Esophagus squamous epithelium (tissue), 4 donors: Measurements from ENCODE around the gene LRP1B.

ENCODE experiments used
- POLR2A ChIP-seq, 4 donors: fragments of 450-650 bp; IDR thresholded peaks; one replicate each; pipeline ENCODE4 v1.6.1; 2017; ENCODE audit warnings: antibody characterized with exemption in 4 of 4, mild to moderate bottlenecking in 4 of 4, moderate library complexity in 3 of 4
- TF ChIP-seq, protein P1 (sequence below), 6 experiments: fragments of 450-650 bp in 4 of 6; fragments of 200-600 bp in 2 of 6; sonication (generic) in 2 of 6; IDR thresholded peaks; one replicate each; pipeline ENCODE4 v1.5.1; 2016 to 2019; ENCODE audit warnings: antibody characterized with exemption in 6 of 6, mild to moderate bottlenecking in 4 of 6, moderate library complexity in 4 of 6

DNA sequence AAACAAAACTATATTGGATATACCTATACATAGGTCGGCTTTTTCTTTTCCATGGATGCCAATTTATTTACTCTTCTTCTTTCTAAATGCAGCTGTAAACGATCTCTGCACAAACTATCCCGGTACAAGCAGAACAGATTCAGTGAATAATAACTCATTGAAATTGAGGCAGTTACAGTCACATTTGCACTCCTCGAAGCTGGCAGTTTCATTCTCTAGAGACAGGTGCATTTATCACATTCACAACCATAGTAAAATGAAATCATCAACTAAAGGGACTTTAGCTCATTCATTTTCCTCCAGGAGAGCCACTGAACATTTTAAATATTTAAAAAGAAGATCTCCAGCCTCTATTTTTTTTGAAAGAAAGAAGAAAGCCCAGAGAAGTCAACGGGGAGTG lies 551.7 kb downstream of the LRP1B start:
- TF ChIP-seq, protein P1, sequence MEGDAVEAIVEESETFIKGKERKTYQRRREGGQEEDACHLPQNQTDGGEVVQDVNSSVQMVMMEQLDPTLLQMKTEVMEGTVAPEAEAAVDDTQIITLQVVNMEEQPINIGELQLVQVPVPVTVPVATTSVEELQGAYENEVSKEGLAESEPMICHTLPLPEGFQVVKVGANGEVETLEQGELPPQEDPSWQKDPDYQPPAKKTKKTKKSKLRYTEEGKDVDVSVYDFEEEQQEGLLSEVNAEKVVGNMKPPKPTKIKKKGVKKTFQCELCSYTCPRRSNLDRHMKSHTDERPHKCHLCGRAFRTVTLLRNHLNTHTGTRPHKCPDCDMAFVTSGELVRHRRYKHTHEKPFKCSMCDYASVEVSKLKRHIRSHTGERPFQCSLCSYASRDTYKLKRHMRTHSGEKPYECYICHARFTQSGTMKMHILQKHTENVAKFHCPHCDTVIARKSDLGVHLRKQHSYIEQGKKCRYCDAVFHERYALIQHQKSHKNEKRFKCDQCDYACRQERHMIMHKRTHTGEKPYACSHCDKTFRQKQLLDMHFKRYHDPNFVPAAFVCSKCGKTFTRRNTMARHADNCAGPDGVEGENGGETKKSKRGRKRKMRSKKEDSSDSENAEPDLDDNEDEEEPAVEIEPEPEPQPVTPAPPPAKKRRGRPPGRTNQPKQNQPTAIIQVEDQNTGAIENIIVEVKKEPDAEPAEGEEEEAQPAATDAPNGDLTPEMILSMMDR (IDR thresholded peaks at IDR 0.05), result no peak
- no peak for TF ChIP-seq POLR2A (IDR thresholded peaks at IDR 0.05)
